Activated CD8-positive, alpha-beta memory T cell treated with anti-CD3 and anti-CD28 coated beads, Interleukin-2, amount 50 U/mL, for 1 hour (primary cell): ENCODE results near the gene MICAL2.

ENCODE experiments used
- DNase-seq: peaks from one replicate; pipeline ENCODE4 v3.0.0-alpha.2; 2020; ENCODE audit errors: extremely low read depth

Gene MICAL2

DNA sequence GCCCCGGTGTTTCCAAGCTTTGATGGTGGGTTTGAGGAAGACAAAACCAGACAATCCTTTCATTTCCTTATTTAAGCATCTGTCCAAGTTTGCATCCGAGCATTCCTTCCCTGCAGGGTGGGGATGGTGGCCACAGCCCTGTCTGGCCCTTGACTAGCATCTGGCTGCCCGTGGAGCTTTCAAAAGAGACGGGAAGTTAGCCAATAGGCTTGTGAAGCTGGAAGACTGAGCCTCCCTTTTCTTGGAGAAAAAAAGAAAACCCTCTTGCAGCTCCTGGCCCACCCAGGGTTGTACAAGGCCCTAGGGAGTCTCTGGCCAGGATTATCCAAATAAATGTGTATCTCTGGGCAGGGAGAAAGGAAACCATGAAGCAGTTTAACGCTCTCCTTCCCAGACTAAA is 60.6 kb downstream of the MICAL2 start:
- DNase-seq = no peak

DNA sequence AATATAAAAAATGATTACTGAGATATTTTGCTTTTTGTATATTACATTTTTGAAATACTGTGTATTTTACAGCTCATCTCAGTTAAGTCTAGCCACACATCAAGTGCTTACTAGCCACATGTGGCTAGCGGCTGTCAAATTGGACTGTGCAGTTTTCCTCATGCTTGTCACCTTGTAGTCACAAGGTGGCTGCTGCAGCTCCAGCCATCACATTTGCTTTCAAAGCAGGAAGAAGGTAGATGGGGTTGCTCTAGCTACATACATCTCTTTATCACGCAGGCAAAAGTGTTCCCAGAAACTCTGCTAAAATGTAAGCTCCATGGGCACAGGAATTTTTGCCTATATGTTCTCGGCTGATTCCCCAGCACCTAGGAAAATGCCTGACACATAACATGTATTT is 61.5 kb downstream of the MICAL2 start:
- DNase-seq = no peak

DNA sequence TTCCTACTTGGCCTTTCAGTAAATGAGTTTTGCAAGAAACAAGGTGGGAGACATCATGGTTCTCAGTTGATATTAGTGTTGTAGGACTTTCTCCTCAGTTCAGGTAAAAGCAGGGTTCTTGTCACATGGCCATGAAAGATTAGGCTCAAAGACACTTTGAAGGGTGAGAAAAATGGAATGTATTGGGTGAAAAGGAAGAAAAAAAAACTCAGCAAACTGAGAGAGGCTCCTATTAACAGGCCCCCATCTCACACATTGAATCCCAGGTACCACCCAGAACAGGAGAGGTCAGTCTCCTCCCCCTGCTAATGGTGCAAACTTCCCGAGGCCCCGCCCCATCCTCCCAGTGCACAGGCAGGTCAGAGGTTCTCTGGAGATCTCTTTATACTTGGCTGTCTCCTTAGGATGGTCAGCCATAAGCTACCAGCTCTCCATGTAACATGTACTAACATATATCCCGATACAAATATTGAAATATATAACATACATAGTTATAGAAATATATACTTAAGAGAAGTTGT is 62.2 kb downstream of the MICAL2 start:
- DNase-seq = no peak

DNA sequence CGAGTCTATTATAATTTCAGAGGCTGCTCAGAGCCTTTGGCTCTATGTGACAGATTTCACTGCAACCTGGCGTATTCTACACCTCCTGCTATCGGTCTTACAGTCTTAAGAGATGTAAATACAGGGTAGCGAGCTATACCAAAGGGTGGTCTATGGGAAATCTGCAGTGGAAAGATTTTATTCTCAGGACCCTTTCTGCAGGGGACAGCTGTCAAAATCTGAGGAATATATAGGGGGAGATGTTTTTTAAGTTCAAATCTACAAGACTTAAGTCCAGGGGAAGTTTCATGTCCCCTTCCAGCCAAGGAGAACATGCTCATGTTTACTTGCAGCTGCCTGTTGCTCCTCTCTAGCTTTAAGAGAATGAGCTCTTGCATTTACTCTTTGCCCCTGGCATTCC is 62.7 kb downstream of the MICAL2 start:
- no peak for DNase-seq

DNA sequence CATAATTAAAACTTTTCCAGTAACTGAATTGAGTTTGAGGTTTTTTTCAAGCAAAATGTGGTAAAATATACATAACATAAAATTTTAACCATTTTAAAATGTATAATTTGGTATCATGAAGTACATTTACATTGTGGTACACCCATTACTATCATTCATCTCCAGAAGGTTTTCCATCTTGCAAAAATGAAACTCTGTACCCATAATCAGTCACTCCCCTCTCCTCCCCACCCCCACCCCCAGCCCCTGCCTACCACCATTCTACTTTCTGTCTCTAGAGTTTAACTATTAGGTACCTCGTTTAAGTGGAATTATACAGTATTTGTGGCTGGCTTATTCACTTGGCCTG is 63.7 kb downstream of the MICAL2 start:
- no peak for DNase-seq

DNA sequence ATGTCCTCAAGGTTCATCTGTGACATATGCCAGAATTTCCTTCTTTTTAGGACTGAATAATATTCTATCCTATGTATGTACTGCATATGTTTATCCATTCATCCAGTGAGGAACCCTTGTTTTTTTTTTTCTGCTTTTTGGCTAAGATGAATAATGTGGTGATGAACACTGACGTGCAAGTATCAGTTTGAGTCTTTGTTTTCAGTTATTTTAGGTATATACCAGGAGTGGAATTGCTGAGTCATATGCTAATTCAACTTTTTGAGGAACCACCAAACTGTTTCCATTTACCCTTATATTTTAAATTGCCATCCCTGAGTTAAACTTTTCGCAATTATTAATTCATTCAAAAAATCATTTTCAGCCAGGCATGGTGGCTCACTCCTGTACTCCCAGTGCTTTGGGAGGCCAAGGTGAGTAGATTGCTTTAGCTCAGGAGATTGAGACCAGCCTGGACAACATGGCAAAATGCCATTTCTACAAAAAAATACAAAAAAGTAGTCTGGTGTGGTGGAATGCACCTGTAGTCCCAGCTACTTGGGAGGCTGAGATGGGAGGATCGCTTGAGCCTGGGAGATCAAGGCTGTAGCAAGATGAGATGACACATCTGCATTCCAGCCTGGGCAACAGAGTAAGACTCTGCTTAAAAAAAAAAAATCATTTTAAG is 64.2 kb downstream of the MICAL2 start:
- no peak for DNase-seq

DNA sequence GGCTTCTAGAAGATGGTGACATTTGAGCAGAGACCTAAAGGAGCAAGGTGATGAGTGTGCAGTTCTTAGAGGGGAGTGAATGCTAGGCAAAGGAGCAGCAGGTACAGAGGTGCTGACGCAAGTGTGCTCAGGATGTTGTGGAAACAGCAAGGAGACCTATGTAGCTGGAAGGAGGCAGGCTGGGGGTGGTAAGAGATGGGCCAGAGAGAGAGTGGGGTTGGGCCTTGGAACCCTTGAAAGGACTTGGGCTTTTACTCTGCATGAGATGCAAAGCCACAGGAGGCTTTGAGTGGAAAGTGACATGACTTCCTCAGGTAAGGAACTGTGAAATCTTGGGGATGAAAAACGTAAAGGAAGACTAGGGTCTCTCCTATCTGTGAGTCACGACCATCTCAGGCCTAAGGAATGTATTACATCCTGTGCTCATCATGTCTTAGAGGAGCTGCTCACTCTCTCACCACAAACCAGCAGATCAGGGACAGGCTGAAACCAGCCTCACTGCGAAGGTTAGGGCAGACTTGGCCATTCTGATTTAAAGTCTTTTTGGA is 65.4 kb downstream of the MICAL2 start:
- no peak for DNase-seq

DNA sequence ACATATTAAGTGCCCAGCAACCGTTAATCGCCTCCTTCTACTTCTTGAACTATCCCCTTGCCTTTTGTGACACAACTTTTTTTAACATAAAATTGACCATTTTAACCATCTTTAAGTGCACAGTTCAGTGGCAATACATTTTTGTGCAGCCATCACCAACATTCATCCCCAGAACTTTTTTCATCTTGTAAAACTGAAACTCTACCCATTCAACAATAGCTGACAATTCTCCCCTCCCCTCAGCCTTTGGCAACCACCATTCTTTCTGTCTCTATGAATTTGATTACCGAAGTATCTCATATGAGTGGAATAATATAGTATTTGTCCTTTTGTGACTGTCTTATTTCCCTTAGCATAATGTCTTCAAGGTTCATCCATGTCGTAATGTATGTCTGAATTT is 66.0 kb downstream of the MICAL2 start:
- DNase-seq = no peak

DNA sequence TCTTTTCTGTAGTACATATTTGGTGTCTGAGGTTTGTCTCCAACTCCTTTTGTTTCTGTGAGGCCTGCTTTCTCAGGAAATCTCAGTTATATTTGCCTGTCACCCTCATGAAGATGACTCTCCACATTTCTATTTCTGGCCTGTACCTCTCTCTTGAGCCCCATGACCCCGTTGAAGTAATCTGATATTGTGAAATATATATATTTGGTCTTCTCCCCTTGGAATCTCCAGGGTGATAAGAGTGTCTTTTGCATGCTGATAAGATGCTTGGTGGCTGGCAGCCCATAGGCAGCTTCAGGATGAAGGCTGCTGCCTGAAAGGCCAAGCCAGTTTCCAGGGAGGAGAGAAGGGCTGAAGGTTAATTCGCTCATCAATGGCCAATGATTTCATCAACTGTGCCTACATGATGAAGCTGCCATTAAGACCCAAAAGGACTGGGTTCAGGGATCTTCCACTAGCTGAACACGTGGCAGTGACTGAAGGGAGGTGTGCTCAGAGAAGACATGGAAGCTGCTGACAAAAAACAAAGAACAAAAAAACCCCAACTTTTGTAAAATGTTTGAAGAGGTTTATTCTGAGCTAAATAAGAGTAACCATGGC is 67.4 kb downstream of the MICAL2 start:
- DNase-seq = no peak

DNA sequence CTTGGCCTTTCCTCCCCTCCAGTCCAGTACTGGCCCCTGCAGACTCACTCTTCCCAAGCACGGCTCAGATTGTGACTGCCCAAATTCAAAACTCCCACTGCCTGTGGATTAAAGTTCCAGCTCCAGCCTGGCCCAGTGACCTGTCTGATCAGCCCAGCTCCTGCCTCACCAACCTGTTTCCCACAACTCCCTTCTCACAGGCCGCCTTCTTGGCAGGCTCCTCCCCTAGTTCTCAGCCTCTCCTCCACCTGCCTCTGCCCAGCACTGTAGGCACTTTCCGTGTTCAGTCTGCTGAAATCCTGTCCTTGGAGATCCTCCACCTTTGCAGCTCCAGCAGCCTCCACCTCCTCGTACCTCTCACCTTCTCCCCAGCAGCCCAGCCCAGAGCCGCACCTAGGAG is 68.6 kb downstream of the MICAL2 start:
- no peak for DNase-seq

DNA sequence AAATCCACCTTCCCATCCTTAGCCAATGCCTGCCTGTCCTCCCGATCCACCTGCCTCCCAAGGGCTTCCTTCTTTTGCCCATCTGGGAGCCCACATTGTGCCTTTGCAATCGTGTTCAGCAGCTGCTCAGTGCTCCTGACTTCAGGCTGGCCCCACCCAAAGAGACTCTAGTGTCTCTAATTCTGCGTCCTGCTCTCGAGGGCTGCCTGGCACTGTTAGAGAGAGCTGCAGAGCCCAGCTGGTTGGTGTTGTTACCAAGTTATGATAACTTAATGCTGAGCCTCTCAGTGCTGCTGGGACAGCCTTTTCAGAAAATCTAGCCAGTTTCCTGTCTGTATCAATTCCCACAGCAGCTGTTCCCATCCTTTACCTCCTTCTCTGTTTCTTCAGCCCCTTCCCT is 69.1 kb downstream of the MICAL2 start:
- DNase-seq = no peak

DNA sequence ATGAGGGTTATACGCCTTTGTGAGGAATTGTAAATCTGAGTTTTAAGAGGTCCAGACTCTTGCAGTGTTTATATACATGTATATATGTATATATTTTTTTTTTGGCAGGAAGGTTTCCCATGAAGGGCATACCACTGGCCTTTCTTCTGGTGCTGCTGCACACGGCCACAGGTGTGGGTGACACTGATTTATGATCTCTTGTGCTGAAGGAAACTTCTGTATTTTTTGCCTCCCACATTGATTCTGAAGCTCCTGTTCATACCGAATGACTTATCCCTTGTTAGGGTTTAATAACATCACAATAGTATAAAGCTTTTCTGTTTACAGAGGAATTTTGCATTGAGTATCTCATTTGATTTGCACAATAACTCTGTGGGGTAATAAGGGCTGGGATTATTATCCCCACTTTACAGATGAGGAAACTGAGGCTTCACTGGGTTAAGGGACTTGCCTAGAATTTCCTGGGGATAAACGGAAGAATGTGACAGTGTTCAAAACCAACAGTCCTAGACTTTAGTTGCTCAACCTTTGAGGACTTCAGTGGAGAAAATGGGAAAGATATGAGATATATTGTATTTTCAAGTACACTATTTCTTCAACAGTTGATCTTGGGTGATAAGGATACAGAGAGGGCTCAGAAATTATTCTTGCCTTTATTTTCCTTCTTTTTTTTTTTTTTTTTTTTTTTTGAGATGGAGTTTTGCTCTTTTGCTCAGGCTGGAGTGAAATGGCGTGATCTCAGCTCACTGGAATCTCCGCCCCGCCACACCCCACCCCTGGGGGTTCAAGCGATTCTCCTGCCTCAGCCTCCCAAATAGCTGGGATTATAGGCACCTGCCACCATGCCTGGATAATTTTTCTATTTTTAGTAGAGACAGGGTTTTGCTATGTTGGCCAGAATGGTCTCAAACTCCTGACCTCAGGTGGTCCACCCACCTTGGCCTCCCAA is 70.1 kb downstream of the MICAL2 start:
- DNase-seq = no peak

DNA sequence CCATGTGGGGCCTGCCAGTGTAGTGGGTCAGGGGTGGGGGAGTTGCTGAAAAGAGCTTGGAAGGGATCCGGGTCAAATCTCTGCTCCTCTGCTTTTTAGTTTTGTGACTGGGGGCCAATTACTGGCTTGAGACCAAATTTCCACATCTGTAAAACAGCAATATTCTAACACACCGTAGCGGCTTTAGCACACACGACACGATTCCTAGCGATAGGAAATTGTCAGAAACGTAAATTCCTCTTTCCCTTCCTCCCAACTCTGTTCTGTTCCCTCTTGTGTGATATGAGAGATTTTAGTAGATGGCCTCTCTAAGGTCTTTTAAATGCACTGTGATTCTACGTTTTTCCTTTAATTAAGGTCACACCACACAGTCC is 71.9 kb downstream of the MICAL2 start:
- DNase-seq = no peak

DNA sequence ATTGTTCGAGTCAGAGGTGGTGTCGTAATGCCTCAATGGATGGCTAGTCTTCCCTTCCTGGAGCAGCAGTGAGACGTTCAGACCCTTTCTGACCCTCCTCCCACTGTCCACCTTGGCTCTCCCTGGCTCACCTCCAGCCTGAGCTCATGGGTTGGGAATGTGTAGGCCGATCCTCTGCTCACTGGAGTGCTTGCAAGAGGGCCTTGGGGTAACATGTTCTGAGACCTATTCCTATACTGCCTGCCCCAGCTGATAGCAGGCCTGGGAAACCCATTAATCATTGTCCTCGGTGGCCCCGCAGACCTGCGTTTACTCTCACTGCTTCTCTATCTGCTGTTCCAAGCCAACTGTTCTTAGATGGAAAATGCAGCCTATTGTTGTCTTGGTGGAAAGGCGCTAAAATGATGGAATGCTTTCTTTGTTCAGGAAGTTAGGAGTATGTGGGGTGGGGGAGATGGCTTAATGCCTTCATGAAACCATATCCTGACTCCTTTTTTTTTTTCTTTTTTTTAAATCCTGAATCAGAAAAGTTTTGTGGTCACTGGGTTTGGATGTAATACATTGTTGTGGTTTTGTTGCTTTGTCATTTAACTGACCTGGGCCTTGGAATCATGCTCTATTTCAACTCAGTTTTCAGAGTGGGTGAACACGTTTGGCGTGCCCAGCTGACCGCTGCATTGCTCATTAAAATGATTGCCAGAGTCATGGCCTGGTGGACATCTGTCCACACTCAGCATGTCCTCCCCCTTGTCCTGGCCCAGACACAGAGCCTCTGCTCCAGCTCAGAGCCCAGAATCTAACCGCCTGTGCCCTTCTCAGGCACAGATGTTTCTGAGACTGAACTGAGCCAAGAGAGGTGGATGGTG is 72.5 kb downstream of the MICAL2 start:
- DNase-seq = no peak

DNA sequence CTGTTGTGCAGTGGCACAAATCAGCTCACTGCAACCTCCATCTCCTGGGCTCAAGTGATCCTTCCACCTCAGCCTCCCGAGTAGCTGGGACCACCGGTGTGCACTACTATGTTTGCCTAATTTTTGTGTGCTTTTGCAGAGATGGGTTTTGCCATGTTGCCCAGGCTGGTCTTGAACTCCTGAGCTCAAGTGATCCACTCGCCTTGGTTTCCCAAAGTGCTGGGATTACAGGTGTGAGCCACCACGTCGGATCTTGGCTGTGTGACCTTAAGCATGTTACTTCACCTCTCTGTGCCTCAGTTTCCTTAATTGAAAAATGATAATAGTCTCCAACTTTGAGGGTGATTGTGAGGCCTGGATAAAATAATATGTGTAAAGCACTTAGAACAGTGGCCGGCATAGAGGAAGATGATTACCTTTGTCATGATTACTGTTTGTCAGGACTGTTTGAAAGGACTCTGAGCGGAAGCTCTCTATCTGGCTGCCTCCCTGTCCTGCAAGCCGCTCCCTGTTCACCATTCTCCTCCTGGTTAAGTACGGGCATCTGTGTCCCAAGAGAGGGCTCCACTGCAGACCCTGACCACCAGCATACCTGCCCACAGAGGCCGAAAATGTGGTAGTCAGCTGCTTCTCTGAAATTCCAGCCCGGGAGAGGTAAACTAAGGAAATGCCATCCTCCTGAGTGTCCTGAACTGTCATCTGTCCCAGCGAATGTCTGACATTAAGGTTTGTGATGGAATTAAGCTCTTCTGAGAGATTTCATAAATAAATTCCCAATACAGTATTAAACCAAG is 73.6 kb downstream of the MICAL2 start:
- DNase-seq = no peak

DNA sequence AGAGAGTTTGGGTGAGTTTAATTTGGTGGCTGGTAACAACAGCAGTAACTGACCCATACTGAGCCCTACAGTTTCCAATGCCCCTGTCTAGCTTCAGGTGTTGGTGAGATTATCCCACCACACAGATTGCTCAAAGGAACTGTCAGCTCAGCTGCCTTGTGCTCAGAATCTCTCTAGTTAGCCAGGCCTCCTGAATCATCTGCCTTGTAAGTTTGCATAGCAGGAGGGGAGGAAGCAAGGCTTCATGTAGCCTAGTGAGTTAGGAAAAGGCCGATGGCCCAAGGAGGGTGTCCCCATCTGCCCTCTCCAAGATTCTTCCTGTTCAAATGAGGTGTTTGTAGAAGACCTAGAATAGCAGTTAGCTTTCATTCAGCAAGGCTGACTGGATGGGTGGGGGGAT is 74.3 kb downstream of the MICAL2 start:
- no peak for DNase-seq

DNA sequence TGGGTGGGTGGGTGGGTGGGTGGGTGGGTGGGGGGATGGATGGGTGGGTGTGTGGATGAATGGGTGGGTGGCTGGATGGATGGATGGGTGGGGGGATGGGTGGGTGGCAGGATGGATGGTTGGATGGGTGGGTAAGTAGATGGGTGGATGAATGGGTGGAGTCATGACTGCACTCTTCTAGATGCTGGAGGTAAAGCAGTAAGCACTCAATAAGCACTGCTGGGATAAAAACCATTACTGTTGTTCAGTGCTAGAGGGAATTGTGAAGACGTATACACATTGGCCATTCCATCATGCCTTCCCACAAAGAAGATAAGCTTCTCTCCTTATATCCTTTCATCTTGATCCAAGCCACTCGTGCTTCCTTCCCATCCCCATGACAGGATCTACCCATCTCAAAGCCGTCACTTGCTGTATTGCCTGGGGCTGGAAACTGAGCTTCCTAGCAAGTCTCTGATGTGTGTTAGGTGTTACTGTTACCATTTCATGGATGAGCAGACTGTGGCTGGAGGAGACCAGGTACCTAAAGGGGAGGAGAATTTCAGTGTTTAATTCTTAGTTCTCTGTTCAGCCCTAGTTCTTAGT is 74.8 kb downstream of the MICAL2 start:
- no peak for DNase-seq

DNA sequence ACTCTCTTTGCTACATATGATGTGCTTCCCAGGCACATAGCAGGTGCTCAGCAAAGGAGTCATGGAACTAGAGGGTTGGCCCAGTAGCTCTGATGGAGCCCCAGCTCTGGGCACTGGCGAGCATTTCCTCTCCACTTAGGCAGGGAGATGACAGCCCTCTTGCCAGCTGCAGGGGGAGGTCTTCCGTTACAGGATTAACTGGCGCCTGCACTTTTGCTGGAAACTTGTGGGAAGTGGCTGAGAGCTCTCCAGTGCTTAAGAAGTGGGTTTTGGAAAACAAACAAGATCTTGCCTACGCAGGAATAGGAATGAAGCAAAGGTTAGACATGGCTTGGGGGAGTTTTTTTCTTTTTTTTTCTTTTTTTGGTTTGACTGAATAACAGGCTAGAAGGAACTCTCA is 75.5 kb downstream of the MICAL2 start:
- DNase-seq = no peak

DNA sequence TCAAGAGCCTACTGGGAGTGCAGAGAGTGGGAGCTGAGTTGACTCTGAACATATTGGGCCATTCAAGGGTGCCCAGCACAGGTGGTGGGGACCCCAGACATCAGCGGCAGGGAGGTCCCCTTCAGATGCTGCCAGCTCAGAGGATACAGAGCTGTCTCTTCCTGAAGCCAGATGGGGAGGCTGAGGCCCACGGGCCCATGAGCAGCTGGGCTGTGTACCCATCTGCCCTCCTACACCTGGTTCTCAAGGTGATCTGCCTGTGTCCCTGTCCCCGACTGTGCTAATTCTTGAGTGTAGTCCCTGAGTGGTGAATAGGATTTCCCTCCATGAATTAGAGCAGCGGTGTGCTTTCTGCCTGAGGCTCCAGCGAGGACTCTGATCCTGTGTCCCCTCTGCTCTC is 76.3 kb downstream of the MICAL2 start:
- no peak for DNase-seq

DNA sequence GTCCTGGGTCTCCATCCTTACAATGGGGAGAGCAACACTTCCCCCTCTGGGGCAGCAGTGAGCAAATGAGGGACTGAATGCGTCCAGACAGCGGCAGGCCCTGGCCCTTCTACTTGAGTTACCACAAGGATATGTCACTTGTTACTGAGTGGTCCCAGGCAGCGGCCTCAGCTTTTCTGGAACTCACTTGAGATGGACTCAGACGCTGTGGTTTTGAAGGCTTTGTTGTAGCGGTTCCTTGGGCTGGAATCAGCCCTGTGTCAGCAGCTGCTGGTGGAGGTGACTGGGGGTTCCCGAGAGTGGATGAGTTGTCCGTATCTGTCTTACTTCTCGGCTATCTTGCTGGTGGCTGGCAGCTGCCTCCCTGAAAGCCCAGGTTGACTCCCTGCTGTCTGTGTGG is 77.0 kb downstream of the MICAL2 start:
- DNase-seq = no peak
